SH-SY5Y (cell line): Measurements from ENCODE around the gene HSF2BP.

Source experiments
- GATA2 ChIP-seq: IDR thresholded peaks from 2 replicates; pipeline ENCODE4 v1.6.1; 2011; ENCODE audit warnings: mild to moderate bottlenecking, low read depth, low read length
- GATA3 ChIP-seq: IDR thresholded peaks from 2 replicates; pipeline ENCODE4 v1.6.1; 2011; ENCODE audit warnings: low read depth, mild to moderate bottlenecking, low read length, moderate library complexity

GRCh38 chr21:43684424-43684823 lies 25.1 kb upstream of the HSF2BP start:
- TF ChIP-seq GATA2 (no peak), GATA3 (no peak)
